H1 (cell line): Measurements from ENCODE around the gene TP73. TPM values are rescaled to one million over a fixed set of nuclear protein-coding genes. Genes with fewer than 3 reads are reported as not detected.

ENCODE experiments used
- CTCF ChIA-PET: fragments of 300-600 bp; sonication (Branson Sonifier 250); formaldehyde crosslinking; loops from one replicate; lab custom pipeline; 2021; ENCODE audit not compliant: partially characterized antibody; lab: Charles Lee
- POLR2A ChIA-PET: fragments of 300-600 bp; sonication (Branson Sonifier 250); formaldehyde crosslinking; loops from one replicate; lab custom pipeline; 2021; ENCODE audit warnings: inconsistent platforms; ENCODE audit not compliant: partially characterized antibody; lab: Charles Lee
- DNase-seq, 2 experiments: peaks; one replicate each; pipeline versions ENCODE4 v3.0.0 to v3.0.0-alpha.2; 2010 to 2022; ENCODE audit warnings: low spot score in 2 of 2, low read depth in 1 of 2, mixed read lengths in 1 of 2
- FAIRE-seq: peaks from 2 replicates; lab custom pipeline; 2011; peaks lifted over from hg19 to GRCh38; lab: Jason Lieb, UNC
- H2AFZ ChIP-seq: 2 replicates; pipeline ENCODE4 v1.8.1; 2012; ENCODE audit warnings: low read length, inconsistent platforms
- H2AK5ac ChIP-seq: 2 replicates; pipeline ENCODE4 v1.6.1; 2013; ENCODE audit warnings: low read depth, low read length
- H2BK120ac ChIP-seq: replicated peaks from 2 replicates; pipeline ENCODE3; 2013; ENCODE audit warnings: low read depth, low read length, inconsistent platforms
- H2BK12ac ChIP-seq: 2 replicates; pipeline ENCODE4 v1.6.1; 2013; ENCODE audit warnings: low read depth, low read length
- H2BK15ac ChIP-seq: 2 replicates; pipeline ENCODE4 v1.6.1; 2013; ENCODE audit warnings: low read length
- H2BK20ac ChIP-seq: 2 replicates; pipeline ENCODE4 v1.6.1; 2013; ENCODE audit warnings: low read length
- H2BK5ac ChIP-seq: 2 replicates; pipeline ENCODE4 v1.6.1; 2013; ENCODE audit warnings: low read depth, low read length
- H3K14ac ChIP-seq: 2 replicates; pipeline ENCODE4 v1.6.1; 2013; ENCODE audit warnings: inconsistent platforms; ENCODE audit not compliant: insufficient read length
- H3K18ac ChIP-seq: 2 replicates; pipeline ENCODE4 v1.6.1; 2013; ENCODE audit warnings: low read length; ENCODE audit errors: extremely low read depth
- H3K23ac ChIP-seq: 2 replicates; pipeline ENCODE4 v1.6.1; 2013; ENCODE audit warnings: inconsistent platforms; ENCODE audit not compliant: insufficient read length
- H3K23me2 ChIP-seq: 2 replicates; pipeline ENCODE4 v1.6.1; 2013; ENCODE audit warnings: low read depth, low read length
- H3K27ac ChIP-seq: 2 replicates; pipeline ENCODE4 v1.6.1; 2011; ENCODE audit warnings: low read depth, low read length, inconsistent platforms
- H3K27me3 ChIP-seq, 4 experiments: replicated peaks in 1 of 4; 1 replicate in 1 of 4; 2 replicates in 3 of 4; pipeline versions ENCODE4 v1.6.1 to v1.8.1; 2011 to 2013; ENCODE audit warnings: low read length in 3 of 4, mild to moderate bottlenecking in 3 of 4, inconsistent platforms in 2 of 4, mixed read lengths in 2 of 4, moderate library complexity in 1 of 4; ENCODE audit not compliant: control insufficient read depth in 3 of 4, insufficient read depth in 3 of 4; ENCODE audit errors: extremely low read depth in 1 of 4
- H3K36me3 ChIP-seq, 4 experiments: 2 replicates each; pipeline versions ENCODE4 v1.6.1 to v1.8.1; 2011 to 2013; ENCODE audit warnings: mild to moderate bottlenecking in 4 of 4, low read length in 3 of 4, moderate library complexity in 2 of 4, control low read depth in 1 of 4, inconsistent platforms in 1 of 4; ENCODE audit not compliant: insufficient read depth in 4 of 4, control insufficient read depth in 2 of 4
- H3K4ac ChIP-seq: replicated peaks from 2 replicates; pipeline ENCODE3; 2013; ENCODE audit warnings: low read length, low read depth, mixed read lengths, inconsistent platforms; ENCODE audit not compliant: insufficient read length
- H3K4me1 ChIP-seq, 4 experiments: replicated peaks in 1 of 4; 1 replicate in 1 of 4; 2 replicates in 3 of 4; pipeline versions ENCODE4 v1.6.1 to v1.8.1; 2011 to 2013; ENCODE audit warnings: low read length in 3 of 4, inconsistent platforms in 2 of 4, mixed read lengths in 1 of 4; ENCODE audit not compliant: insufficient read depth in 4 of 4, control insufficient read depth in 3 of 4
- H3K4me2 ChIP-seq, 2 experiments: 2 replicates each; pipeline versions ENCODE4 v1.6.1 to v1.8.1; 2011 to 2013; ENCODE audit warnings: low read depth in 2 of 2, low read length in 2 of 2, control low read depth in 1 of 2, inconsistent platforms in 1 of 2, mild to moderate bottlenecking in 1 of 2; ENCODE audit not compliant: insufficient read depth in 1 of 2
- H3K4me3 ChIP-seq, 4 experiments: fragments of 200-600, 300-600 bp in 1 of 4; sonication (generic), shearing (Covaris generic), sonication (Bioruptor Twin) in 1 of 4; 2 replicates each; pipeline versions ENCODE4 v1.5.1 to v1.8.1; 2011 to 2016; ENCODE audit warnings: low read length in 4 of 4, low read depth in 3 of 4, control low read depth in 2 of 4, inconsistent platforms in 2 of 4, mild to moderate bottlenecking in 2 of 4, mixed read lengths in 1 of 4, moderate library complexity in 1 of 4; ENCODE audit not compliant: insufficient read depth in 2 of 4; ENCODE audit errors: extremely low read depth in 1 of 4
- H3K56ac ChIP-seq: replicated peaks from 2 replicates; pipeline ENCODE3; 2013; ENCODE audit warnings: low read depth, mild to moderate bottlenecking, mixed read lengths, low read length, inconsistent platforms; ENCODE audit not compliant: insufficient read length
- H3K79me1 ChIP-seq: 2 replicates; pipeline ENCODE4 v1.6.1; 2013; ENCODE audit warnings: low read depth, low read length, control low read depth
- H3K79me2 ChIP-seq, 2 experiments: 2 replicates each; pipeline versions ENCODE4 v1.6.1 to v1.8.1; 2012 to 2013; ENCODE audit warnings: low read length in 2 of 2, mild to moderate bottlenecking in 2 of 2, inconsistent platforms in 1 of 2; ENCODE audit not compliant: insufficient read depth in 2 of 2, control insufficient read depth in 1 of 2
- H3K9ac ChIP-seq, 4 experiments: replicated peaks in 1 of 4; 1 replicate in 1 of 4; 2 replicates in 3 of 4; pipeline versions ENCODE4 v1.6.1 to v1.8.1; 2011 to 2013; ENCODE audit warnings: low read depth in 3 of 4, low read length in 3 of 4, control low read depth in 2 of 4, mild to moderate bottlenecking in 2 of 4, moderate library complexity in 2 of 4, inconsistent platforms in 1 of 4; ENCODE audit errors: extremely low read depth in 1 of 4
- H3K9me3 ChIP-seq, 2 experiments: 2 replicates each; pipeline versions ENCODE4 v1.6.1 to v1.8.1; 2012 to 2013; ENCODE audit warnings: mild to moderate bottlenecking in 2 of 2, moderate library complexity in 2 of 2, control low read depth in 1 of 2, inconsistent platforms in 1 of 2, low read depth in 1 of 2, low read length in 1 of 2, mixed read lengths in 1 of 2; ENCODE audit not compliant: insufficient read depth in 2 of 2
- H4K20me1 ChIP-seq, 2 experiments: replicated peaks in 1 of 2; 2 replicates each; pipeline versions ENCODE3 to v1.8.1; 2011 to 2013; ENCODE audit warnings: inconsistent platforms in 2 of 2, low read length in 2 of 2, mild to moderate bottlenecking in 1 of 2; ENCODE audit not compliant: insufficient read depth in 2 of 2, control insufficient read depth in 1 of 2
- H4K5ac ChIP-seq: 2 replicates; pipeline ENCODE4 v1.6.1; 2013; ENCODE audit warnings: low read length, low read depth, mixed read lengths, inconsistent platforms; ENCODE audit not compliant: insufficient read length
- H4K8ac ChIP-seq: 2 replicates; pipeline ENCODE4 v1.8.0; 2013; ENCODE audit warnings: mild to moderate bottlenecking, moderate library complexity, low read length, inconsistent platforms; ENCODE audit not compliant: insufficient read depth; ENCODE audit errors: extremely low read depth
- H4K91ac ChIP-seq: replicated peaks from 2 replicates; pipeline ENCODE3; 2013; ENCODE audit warnings: low read length, mixed read lengths, inconsistent platforms; ENCODE audit not compliant: insufficient read length
- HDAC2 ChIP-seq, 2 experiments: fragments of 300-600 bp in 1 of 2; sonication (generic) in 1 of 2; IDR thresholded peaks; 2 replicates each; pipeline ENCODE4 v1.6.1; 2011 to 2012; ENCODE audit warnings: low read depth in 2 of 2, low read length in 2 of 2, mild to moderate bottlenecking in 2 of 2, moderate library complexity in 2 of 2, borderline replicate concordance in 1 of 2, inconsistent platforms in 1 of 2
- PHF8 ChIP-seq: fragments of 200-600 bp; sonication (generic); conservative IDR thresholded peaks from 2 replicates; pipeline ENCODE4 v1.7.1; 2012; ENCODE audit warnings: low read depth, mild to moderate bottlenecking, inconsistent platforms, low read length, moderate library complexity
- RXRA ChIP-seq: IDR thresholded peaks from 2 replicates; pipeline ENCODE4 v1.6.1; 2011; ENCODE audit warnings: low read depth, mild to moderate bottlenecking, low read length, moderate library complexity; ENCODE audit not compliant: insufficient read depth
- TAF7 ChIP-seq: optimal IDR thresholded peaks from 2 replicates; pipeline ENCODE3; 2011; ENCODE audit warnings: low read depth, mild to moderate bottlenecking, inconsistent platforms, low read length, moderate library complexity, borderline replicate concordance
- WGBS, 2 experiments: shearing (Covaris generic) in 1 of 2; methylation state at CpG; one replicate each; pipeline versions ENCODE4 v1.1.6 to v1.1.7; 2013 to 2015; ENCODE audit warnings: low lambda C conversion rate in 2 of 2, mixed read lengths in 2 of 2, inconsistent platforms in 1 of 2, low coverage in 1 of 2, missing lambda C conversion rate in 1 of 2; ENCODE audit not compliant: insufficient replicate concordance in 2 of 2, insufficient coverage in 1 of 2, insufficient read length in 1 of 2; ENCODE audit errors: extremely low coverage in 1 of 2, missing lambda C conversion rate in 1 of 2; 5-methylcytosine and 5-hydroxymethylcytosine counted together
- polyA plus RNA-seq, 7 experiments: library from polyadenylated mRNA; depleted of rRNA in 3 of 7; stranded (reverse) in 5 of 7; unstranded in 2 of 7; fragments of >200 nt in 5 of 7; fragments of 200-250 nt in 2 of 7; gene quantifications; 1 replicate in 5 of 7; 2 replicates in 1 of 7; 4 replicates in 1 of 7; pipeline versions ENCODE4 v1.2.1 to v1.2.3, GENCODE V29; 2011 to 2013; ENCODE audit warnings: missing spikeins in 2 of 7, mixed read lengths in 2 of 7
- total RNA-seq: library from RNA; stranded (reverse); fragmentation: NEBNext Ultra II Directional; extraction: Animal tissue kit (Norgen Biotek cat#: 25700); gene quantifications from 2 replicates; pipeline ENCODE4 v1.2.1, GENCODE V29; 2021

Gene TP73
- total and polyA plus RNA-seq, 2 of the 8 experiments (the other 6 are each of a cell fraction or from before 2014, with no cell fraction given): 2.6 to 3.1 TPM

DNA sequence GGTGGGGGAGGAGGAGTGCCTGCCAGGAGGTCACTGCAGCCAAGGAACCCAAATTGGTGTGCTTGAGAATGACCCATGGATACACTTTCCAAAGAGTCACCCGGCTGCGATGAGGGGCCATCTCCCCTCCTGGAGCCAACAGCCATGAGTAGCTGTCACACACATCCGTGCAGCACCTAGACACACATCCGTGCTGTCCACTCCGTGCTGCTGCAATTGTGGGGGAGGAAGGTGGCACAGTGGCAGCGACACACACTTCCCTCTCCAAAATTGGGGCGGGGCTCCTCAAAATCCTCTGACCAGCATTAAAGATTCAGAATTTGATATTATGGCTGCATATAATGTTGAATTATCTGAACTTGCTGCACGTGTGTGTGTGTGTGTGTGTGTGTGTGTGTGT lies 15.8 kb downstream of the TP73 start:
- no peak overlapping the region for H4K8ac ChIP-seq
- WGBS, 2 experiments: 71% methylated on average over 6 of the region's 8 CpGs; no CpG with 5 or more reads in 1 of the 2 experiments
- no peaks in the 10 kb centered on the region for H3K79me2 ChIP-seq
- peaks cover 0 to 3% (median 0%) of the 10 kb centered on the region in 4 experiments; a peak in 4 of 7 replicates for H3K27me3 ChIP-seq
- H3K4ac ChIP-seq: no peak overlapping the region
- H3K18ac ChIP-seq: no peak overlapping the region
- H3K79me1 ChIP-seq: no peaks in the 10 kb centered on the region
- H3K14ac ChIP-seq: no peak overlapping the region
- POLR2A ChIA-PET: interaction anchor here (1.5 kb wide), 1 partner anchor 15 kb away, joined by 3 read pairs; no protein-coding TSS in a partner anchor
- H2BK5ac ChIP-seq: no peak overlapping the region
- H2BK12ac ChIP-seq: peak overlapping the region; percentile 75; the same call in 1 of the 2 replicates
- H2BK20ac ChIP-seq: no peak overlapping the region
- no peak overlapping the region for H2BK120ac ChIP-seq
- no peak overlapping the region for H4K91ac ChIP-seq
- no peaks in the 10 kb centered on the region for H3K23me2 ChIP-seq
- H3K4me2 ChIP-seq: no peak overlapping the region
- H3K56ac ChIP-seq: no peak overlapping the region
- H4K5ac ChIP-seq: no peak overlapping the region
- H3K23ac ChIP-seq: no peak overlapping the region
- H3K4me1 ChIP-seq: peaks cover 0 to 17% (median 10%) of the 10 kb centered on the region in 4 experiments; a peak in 5 of 7 replicates
- no peak overlapping the region; the same call in 1 of the 2 replicates for H2AK5ac ChIP-seq
- H3K9ac ChIP-seq: no peak overlapping the region
- no peaks in the 10 kb centered on the region for H3K9me3 ChIP-seq
- no peak overlapping the region for H2AFZ ChIP-seq
- FAIRE-seq (no peak), DNase-seq (no peak)
- no peak overlapping the region for H3K27ac ChIP-seq
- no peak overlapping the region for H2BK15ac ChIP-seq
- peaks cover 0 to 1% of the 10 kb centered on the region in 2 experiments for H4K20me1 ChIP-seq
- CTCF ChIA-PET: interaction anchor here (0.5 to 1.6 kb wide), 8 partner anchors 12 to 157 kb away, joined by 3 to 6 read pairs (median 4); no protein-coding TSS in a partner anchor
- H3K4me3 ChIP-seq: no peak overlapping the region
- no peaks in the 10 kb centered on the region for H3K36me3 ChIP-seq
- TF ChIP-seq TAF7: no peak
- no peak for TF ChIP-seq HDAC2 (IDR thresholded peaks at IDR 0.05; ENCODE audit: borderline replicate concordance in 1 of 2, low read depth in 2 of 2, low read length in 2 of 2)
- no peak for TF ChIP-seq PHF8
- no peak for TF ChIP-seq RXRA
